Measurements from ENCODE around the gene AGAP2. TPM values are rescaled to one million over a fixed set of nuclear protein-coding genes. Genes with fewer than 3 reads are reported as not detected.

The AGAP2 gene
- total and polyA plus RNA-seq, 9 of the 15 experiments (the other 6 are each of a cell fraction or from before 2014, with no cell fraction given), result 0.04 to 0.77 (median 0.28) TPM; not detected in 1

- Histone ChIP-seq H2AFZ (ENCODE audit: low read depth, low read length) (no peak overlapping the region), H3K79me2 (ENCODE audit: control insufficient read depth, insufficient read depth, low read length) (no peaks in the 10 kb centered on the region), H3K36me3 (ENCODE audit: control insufficient read depth, insufficient read depth, low read length) (peaks cover 46% of the 10 kb centered on the region; the same call in 2 of the 3 replicates), H3K27me3 (ENCODE audit: control insufficient read depth in 2 of 2, insufficient read depth in 2 of 2, low read length in 2 of 2) (no peaks in the 10 kb centered on the region), H3K4me1 (replicated peaks in 1 of 2; ENCODE audit: control insufficient read depth in 2 of 2, insufficient read depth in 2 of 2, low read length in 2 of 2) (peaks cover 0 to 5% of the 10 kb centered on the region in 2 experiments; a peak in 1 of 5 replicates), H3K4me3 (no peak overlapping the region), H4K20me1 (replicated peaks; ENCODE audit: control insufficient read depth, insufficient read depth, low read length) (no peaks in the 10 kb centered on the region), H3K27ac (ENCODE audit: extremely low read depth, low read depth, low read length) (no peak overlapping the region), H3K9me3 (replicated peaks; ENCODE audit: control insufficient read depth, insufficient read depth, low read depth, low read length) (no peaks in the 10 kb centered on the region), H3K9me1 (ENCODE audit: control insufficient read depth, insufficient read depth, low read length) (no peaks in the 10 kb centered on the region), H3K4me2 (ENCODE audit: insufficient read depth, low read length) (no peak overlapping the region), H3K9ac (ENCODE audit: insufficient read depth in 1 of 2, low read depth in 2 of 2, low read length in 2 of 2) (no peak overlapping the region)
- in situ Hi-C loops (cut with MboI) (no loop called here), intact Hi-C loops (cut with micrococcal nuclease) (no loop called here)
- FAIRE-seq (no peak), DNase-seq (ENCODE audit: extremely low read depth in 1 of 4, low spot score in 3 of 4) (no peak), ATAC-seq (no peak)
- BruUV-seq (replicated peaks), result TSS peak; percentile 86
- CTCF ChIA-PET (ENCODE audit: low intra/inter-chr PET ratio), result no interaction called here
- POLR2A ChIA-PET, result interaction anchor here (0.6 to 0.7 kb wide), 2 partner anchors 107 to 130 kb away, joined by 3 read pairs; partner anchors contain the start of gene PIP4K2C
- WGBS (ENCODE audit: insufficient coverage, low coverage, missing lambda C conversion rate), result 81% methylated on average over 11 of the region's 11 CpGs
- TF ChIP-seq ZNF282 (CRISPR knock-in tag; IDR thresholded peaks at IDR 0.05) (no peak), SAP30 (IDR thresholded peaks at IDR 0.05; ENCODE audit: borderline replicate concordance, insufficient read depth, low read depth, low read length, poor library complexity, severe bottlenecking) (no peak), ZSCAN29 (IDR thresholded peaks at IDR 0.05) (no peak), ZBTB26 (CRISPR knock-in tag; IDR thresholded peaks at IDR 0.05) (no peak), ILF3 (IDR thresholded peaks at IDR 0.05; ENCODE audit: borderline replicate concordance) (no peak)
- TF ChIP-seq, protein P1, sequence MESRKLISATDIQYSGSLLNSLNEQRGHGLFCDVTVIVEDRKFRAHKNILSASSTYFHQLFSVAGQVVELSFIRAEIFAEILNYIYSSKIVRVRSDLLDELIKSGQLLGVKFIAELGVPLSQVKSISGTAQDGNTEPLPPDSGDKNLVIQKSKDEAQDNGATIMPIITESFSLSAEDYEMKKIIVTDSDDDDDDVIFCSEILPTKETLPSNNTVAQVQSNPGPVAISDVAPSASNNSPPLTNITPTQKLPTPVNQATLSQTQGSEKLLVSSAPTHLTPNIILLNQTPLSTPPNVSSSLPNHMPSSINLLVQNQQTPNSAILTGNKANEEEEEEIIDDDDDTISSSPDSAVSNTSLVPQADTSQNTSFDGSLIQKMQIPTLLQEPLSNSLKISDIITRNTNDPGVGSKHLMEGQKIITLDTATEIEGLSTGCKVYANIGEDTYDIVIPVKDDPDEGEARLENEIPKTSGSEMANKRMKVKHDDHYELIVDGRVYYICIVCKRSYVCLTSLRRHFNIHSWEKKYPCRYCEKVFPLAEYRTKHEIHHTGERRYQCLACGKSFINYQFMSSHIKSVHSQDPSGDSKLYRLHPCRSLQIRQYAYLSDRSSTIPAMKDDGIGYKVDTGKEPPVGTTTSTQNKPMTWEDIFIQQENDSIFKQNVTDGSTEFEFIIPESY (CRISPR knock-in tag; IDR thresholded peaks at IDR 0.05), result no peak
- TF ChIP-seq, protein P2, sequence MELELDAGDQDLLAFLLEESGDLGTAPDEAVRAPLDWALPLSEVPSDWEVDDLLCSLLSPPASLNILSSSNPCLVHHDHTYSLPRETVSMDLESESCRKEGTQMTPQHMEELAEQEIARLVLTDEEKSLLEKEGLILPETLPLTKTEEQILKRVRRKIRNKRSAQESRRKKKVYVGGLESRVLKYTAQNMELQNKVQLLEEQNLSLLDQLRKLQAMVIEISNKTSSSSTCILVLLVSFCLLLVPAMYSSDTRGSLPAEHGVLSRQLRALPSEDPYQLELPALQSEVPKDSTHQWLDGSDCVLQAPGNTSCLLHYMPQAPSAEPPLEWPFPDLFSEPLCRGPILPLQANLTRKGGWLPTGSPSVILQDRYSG (tag; conservative IDR thresholded peaks at IDR 0.05; ENCODE audit: low read depth), result no peak
- TF ChIP-seq, protein P3, sequence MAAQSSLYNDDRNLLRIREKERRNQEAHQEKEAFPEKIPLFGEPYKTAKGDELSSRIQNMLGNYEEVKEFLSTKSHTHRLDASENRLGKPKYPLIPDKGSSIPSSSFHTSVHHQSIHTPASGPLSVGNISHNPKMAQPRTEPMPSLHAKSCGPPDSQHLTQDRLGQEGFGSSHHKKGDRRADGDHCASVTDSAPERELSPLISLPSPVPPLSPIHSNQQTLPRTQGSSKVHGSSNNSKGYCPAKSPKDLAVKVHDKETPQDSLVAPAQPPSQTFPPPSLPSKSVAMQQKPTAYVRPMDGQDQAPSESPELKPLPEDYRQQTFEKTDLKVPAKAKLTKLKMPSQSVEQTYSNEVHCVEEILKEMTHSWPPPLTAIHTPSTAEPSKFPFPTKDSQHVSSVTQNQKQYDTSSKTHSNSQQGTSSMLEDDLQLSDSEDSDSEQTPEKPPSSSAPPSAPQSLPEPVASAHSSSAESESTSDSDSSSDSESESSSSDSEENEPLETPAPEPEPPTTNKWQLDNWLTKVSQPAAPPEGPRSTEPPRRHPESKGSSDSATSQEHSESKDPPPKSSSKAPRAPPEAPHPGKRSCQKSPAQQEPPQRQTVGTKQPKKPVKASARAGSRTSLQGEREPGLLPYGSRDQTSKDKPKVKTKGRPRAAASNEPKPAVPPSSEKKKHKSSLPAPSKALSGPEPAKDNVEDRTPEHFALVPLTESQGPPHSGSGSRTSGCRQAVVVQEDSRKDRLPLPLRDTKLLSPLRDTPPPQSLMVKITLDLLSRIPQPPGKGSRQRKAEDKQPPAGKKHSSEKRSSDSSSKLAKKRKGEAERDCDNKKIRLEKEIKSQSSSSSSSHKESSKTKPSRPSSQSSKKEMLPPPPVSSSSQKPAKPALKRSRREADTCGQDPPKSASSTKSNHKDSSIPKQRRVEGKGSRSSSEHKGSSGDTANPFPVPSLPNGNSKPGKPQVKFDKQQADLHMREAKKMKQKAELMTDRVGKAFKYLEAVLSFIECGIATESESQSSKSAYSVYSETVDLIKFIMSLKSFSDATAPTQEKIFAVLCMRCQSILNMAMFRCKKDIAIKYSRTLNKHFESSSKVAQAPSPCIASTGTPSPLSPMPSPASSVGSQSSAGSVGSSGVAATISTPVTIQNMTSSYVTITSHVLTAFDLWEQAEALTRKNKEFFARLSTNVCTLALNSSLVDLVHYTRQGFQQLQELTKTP (IDR thresholded peaks at IDR 0.05; ENCODE audit: low read depth in 1 of 2, partially characterized antibody in 2 of 2), result no peak
Measured at GRCh38 chr12:57720606-57721595, 17.6 kb downstream of the AGAP2 start.
